ENCODE data around the gene KIF1A.

KIF1A gene

DNA sequence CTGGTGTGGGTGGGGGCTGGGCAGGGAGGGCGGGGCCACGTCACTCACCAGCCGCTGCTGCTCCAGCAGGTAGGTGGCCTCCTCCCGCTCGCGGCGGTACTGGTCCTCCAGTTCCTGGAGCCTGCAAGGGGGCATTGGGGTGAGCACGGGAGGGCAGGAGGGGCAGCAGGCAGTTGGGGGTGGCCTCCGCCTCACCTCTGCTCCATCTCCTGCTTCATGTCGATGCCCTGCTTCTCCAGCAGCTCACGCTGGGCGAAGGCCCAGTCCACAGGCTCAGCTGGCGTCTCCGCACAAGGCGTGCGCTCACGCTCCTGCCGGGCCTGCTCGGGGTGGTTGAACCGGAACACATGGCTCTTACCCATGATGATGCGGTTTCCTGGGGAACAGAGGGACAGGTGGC lies 57.0 kb downstream of the KIF1A start:
- DNase-seq = no peak

DNA sequence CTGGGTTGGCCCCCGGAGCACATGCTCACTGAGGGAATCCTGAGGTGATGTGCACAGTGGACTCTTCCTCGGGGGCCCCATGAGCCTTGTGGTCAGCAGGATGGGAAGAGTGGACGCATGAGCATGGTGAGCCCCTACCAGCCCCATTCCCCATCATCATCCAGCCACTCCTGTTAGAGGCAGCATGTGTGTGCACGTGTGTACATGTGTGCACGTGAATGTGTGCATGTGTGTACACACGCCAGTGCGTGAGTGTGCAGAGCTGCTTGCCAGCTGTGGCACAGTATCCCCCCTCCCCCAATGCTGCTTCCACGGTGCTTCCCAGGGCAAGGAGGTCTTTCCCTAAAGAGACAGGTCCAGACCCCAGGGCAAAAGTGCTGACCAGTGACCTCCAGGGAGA lies 57.8 kb downstream of the KIF1A start:
- no peak for DNase-seq

DNA sequence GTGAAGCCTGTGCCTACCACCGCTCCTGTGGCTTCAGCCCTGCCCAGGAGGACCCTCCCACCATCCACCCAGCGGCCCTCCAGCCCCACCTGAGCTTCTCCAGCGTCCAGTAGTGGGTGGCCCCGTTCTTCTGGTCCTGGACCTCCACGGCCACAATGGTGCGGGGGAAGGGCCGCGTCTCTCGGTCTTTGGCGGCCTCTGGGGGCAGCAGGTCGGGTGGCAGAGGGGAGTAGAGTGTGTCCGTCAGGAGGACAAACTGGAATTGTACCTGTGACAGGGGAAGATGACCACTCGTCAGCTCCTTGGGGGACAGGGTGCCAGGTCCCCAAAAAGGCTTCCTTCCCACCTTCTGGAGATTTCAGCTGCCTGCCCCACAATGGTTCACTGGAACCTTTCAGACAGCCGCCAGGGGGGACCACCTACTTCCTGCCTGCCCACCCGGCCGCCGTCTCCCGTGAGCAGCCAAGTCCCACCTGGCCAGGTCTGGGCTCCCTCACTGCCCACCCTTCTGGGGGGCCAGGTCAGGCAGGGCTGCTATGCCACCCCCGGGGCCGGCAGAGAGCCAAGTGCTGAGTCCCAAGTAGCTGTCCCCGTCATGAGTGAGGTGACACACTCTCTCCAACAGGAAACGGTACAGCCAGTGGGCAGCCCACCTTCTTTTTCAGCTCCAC lies 59.3 kb downstream of the KIF1A start:
- DNase-seq = no peak

DNA sequence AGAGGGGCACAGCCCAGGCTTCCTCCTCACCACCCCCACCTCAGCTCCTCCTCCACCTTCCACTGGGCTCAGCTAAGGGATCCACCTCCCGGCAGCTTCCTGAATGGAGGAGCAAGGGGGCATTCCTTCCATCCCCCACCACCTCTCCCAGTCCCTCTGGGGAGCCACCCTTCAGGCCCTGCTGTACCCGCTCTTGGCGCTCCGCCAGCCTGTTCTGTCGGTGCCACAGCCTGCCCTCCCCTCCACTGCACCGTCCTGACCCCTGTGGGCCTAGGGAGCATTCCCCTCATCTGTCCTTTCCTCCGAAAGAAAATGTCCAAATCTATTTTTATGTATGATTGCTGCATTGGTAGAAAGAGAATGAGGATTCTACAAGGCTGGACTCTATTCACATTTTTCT lies 59.9 kb downstream of the KIF1A start:
- no peak for DNase-seq

- DNase-seq = no peak
Measured at GRCh38 chr2:240759459-240759858, 60.6 kb downstream of the KIF1A start.

DNA sequence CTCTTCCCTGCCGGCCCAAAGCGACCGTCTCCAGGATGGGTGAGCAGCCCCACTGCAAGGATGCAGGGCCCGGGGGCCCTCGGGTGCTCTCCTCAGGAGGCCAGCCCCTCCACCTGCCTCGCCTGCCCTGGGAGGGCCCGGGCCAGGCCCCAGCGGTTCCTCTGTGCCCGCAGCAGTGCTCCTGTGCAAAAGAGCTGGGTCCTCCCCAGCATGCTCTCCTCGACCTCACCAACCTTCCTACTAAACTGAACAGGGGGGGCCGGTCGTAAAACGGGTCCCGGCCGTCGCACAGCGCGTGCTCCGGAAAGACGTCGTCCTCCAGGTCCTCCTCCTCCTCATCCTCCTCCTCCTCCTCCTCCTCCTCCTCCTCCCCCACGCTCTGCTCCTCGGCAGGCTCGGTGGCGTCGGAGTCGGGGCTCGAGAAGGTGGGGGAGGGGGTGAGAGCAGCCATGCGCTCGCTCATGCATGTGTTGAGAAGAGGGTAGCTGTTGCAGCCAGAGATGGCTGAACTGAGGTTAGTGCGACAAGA lies 62.9 kb downstream of the KIF1A start:
- DNase-seq = no peak

- no peak for DNase-seq
Measured at GRCh38 chr2:240752209-240752608, 67.8 kb downstream of the KIF1A start.

DNA sequence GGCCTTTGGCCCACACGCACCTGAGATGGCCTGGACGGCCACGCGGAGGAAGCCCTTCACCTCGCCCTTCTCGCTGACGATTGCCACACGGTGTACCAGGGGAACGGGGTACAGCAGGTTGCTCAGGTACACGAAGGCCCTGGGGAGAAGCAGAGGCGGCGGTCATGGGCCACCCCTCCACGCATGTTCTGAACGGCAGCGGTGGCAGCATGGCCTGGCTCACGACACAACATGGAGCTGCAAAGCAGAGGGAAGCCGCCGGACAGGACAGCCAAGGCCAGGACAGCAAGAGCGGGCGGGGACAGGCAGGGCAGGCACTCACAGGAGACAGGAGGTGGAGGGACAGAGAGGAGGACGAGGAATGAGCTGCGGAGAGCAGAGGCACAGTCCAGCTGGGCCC lies 69.6 kb downstream of the KIF1A start:
- no peak for DNase-seq

DNA sequence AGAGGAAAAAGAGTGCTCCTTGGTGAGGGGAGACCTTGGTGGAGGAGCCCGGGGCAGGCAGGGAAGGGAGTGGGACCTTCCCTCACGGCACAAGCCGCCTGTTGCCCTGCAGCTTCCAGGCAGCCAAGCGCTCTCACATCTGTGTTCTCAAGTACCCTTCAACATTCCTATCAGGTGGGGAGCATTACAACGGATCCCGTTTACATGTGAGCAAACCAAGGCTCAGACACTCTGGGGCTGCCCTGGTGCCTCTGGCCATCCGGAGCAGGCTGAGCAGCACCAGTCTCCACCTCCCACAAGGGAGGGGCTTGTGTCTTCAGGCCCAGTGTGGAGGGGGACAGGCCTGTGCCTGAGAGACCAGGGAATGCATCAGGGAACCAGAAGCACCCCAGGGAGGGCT lies 70.5 kb downstream of the KIF1A start:
- DNase-seq = no peak

DNA sequence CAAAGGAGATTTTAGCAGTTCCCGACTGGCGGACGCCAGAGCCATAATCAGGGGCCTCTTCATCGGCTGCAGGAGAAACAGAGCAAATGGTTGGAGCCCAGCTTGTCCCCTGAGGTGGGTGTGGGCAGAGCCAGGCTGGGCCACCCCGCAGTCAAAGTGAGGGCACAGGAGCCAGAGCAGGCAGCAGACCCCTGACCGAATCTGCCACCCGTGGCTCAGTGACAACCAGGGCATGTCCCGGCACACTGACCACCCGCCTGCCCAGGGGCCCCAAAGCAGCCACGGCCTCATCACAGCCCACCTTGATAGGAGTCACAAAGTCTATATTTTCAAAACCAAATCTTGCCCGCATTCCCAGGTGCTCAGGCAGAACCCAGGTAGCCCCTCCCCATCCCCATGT lies 72.8 kb downstream of the KIF1A start:
- DNase-seq = no peak

- DNase-seq = no peak
Measured at GRCh38 chr2:240746671-240747070, 73.3 kb downstream of the KIF1A start.

DNA sequence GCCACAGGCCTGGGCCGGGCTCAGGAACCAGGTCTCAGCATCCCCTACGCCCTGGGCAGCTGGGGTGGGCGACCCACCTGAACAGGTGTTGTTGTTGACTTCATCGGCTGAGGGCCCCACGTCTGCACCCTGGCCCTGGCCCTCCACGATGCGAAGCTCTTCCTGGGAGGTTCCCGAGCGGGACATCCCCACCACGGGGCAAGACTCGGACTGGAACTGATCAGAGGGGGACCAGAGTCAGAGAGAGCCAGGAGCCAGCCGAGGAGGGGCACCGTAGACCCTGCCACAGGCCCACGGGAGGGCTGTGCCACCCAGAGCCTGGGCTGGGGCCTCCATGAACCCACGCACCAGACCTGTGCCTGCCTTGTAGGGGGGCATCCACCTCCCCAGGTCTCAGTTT lies 74.1 kb downstream of the KIF1A start:
- DNase-seq = no peak

DNA sequence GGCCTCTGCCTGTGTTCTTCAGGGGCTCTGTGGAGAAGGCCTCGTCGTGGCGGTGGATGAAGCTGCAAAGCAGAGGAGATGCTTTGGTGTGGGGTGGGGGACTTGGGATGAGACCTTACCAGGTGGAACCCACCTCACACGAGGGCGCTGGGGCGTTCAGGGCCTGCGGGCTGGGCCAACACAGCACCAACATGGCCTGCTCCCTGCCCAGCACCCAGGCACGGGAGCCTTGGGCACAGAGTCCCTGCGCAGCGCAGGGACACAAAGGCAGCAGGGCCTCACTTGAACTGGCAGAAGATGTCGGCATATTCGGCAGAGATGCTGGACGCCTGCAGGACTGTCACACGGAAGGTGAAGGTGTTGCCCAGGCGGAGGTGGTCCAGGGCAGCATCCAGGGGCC lies 74.6 kb downstream of the KIF1A start:
- no peak for DNase-seq

DNA sequence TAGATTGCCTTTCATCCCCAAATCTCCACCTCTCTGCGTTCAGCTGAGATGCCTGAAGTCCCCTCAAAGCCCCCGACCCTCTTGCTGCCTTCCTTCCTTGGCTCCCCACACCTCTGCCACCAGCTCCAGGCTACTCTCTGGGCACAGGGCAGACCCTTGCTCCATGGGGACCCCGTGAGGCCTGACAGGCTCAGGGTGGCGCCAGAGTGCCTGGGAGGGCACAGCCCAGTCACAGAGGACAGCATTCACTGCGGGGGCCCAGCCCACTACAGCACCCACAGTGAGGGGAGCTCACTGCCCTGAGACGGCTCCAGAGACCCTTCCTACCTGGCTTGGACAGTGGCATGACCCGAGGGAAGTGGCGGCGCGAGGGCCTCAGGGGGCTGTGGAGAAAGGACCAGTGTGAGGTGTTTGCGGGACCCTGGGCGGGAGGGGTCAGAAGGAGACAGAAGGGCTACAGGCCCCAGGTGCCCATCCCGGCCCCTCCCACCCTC lies 77.4 kb downstream of the KIF1A start:
- no peak for DNase-seq

DNA sequence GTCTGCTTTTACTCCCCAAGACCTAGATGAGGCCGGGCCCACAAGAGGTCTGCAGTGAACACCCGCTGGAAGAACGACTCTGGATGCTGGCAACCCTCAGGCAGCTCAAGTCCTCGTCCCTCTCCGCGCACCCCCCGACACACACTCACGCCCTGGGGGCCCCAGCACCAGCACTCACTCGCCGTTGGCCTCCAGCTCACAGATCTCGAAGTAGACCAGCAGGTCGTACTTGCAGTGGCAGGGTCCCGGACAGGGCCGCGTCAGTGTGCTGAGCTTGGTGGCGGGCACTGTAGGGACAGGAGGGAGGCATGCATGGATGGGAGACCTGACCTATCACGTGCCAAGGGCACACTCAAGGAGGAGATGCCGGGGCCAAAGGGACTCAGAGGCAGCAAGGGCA lies 78.9 kb downstream of the KIF1A start:
- DNase-seq = no peak

DNA sequence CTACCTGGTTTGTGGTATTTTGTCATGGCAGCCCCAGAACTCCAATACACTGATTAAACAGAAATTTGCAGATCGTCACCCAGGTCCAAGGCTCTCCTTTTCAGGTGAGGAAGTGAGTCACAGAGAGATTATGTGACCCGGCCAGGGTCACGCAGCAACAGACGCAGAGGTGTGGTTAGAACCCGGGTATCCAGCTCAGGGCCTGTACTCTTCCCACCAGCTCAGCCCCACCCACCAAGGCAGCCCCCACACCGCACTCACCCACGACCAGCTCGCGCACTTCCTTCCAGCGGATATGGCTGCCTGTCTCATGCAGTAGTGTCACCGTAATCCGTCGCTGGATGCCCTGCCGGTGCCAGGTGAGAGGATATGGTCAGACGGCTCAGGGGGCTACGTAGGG lies 80.2 kb downstream of the KIF1A start:
- DNase-seq = no peak

DNA sequence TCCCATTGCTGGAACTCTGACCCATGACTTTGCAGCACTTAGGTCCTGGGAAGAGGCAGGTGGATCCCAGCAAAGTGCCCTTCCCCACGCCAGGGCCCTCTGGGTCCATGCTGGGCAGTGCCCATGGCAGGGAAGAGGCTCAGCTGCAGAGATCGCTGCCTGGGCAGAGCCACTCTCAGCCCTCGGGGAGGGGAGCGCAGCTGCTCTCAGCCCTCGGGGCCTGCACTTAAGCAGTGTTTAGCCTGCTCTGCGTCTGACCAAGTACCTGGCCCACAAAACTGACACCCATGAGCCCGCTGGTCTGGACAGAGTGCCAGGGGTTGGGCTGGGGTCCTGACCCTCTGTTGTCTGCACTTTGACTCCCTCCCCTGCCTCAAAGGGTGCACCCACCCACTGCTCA lies 82.1 kb downstream of the KIF1A start:
- DNase-seq = no peak

DNA sequence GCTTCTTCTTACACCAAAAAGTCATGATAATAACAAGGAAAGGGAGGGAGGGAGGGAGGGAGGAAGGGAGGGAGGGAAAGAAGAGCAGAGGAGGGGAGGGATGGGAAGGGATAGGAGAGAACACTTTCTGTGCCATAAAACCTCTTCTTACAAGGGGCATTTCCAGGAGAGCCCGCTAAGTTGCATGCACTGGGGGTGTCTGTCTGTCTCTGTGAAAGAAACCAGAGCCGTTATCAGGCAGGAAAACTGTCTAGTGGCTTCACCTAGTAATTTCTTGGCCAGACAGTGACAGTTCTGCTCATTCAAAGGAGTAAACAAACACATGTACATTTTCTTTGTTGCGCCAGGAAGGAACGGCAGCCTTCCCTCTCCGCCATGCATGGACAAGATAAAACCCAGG lies 82.5 kb downstream of the KIF1A start:
- no peak for DNase-seq

- no peak for DNase-seq
Measured at GRCh38 chr2:240736281-240737250, 83.5 kb downstream of the KIF1A start.

- no peak for DNase-seq
Measured at GRCh38 chr2:240735476-240735875, 84.5 kb downstream of the KIF1A start.

DNA sequence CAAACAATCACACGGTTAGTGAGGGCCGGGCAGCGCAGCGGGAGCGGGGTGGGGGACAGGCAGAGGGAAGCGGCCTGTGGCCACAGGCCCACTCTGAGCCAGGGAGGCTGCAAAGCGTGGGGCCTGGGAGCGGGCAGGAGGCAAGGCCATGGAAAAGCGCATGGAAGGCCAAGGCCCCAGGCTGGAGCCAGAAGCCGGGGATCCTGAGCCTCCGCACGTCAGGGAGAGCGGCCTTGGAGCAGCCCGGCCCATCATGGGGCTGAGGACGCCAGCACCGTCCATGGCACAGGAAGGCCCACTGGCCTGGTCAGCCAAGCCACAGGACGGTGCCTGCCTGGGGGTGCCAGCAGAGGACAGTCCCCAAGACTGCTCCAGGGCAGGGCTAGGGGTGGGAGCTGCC lies 85.3 kb downstream of the KIF1A start:
- DNase-seq = no peak

DNA sequence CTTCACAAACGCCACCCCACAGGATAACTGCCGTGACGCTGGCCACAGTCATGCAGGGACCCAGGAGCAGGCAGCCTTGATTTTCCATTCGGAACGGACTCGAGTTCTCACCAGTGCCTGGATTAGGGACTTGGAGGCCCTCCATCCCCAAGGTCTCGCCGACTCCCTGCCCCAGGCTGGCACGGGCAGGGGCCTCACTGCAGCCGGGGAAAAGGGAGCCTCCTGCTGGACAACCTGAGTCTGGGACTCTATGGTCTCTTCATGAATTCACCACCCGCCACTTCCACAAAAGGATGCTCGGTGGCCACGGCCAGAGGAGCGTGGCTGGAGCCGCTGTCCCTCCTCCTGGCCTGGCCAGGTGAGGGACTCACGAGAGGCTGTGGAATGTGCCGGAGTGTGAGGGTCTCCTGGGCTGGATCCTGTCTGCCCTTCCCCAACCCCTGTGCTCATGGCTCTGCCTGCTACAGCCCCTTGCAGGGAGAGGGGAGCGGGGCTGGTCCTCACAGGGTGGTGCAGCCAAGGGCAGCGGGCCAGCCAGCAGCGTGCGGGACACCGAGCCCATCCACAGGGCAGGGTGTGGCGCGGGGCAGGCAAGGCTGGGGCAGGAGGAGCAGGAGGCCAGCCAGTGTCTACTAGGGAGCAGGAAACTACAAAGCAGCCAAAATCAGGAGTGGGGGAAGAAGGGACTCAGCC lies 86.1 kb downstream of the KIF1A start:
- DNase-seq = no peak

GRCh38 chr2:240732911-240733622 lies 87.0 kb downstream of the KIF1A start:
- DNase-seq = no peak

Measured in DMS79 (cell line).